GM12891 (cell line): ENCODE results near the gene C6orf136.
A peak's percentile ranks its signal among the peaks of the same experiment; 100 is the strongest.
"Not testable (repeated sequence)": the region's sequence is repeated elsewhere in the genome, so short reads cannot be mapped to it uniquely, and the experiment has no call there.

Source experiments
- DNase-seq: peaks from one replicate; pipeline ENCODE4 v3.0.0; 2011; ENCODE audit warnings: low spot score; ENCODE audit not compliant: insufficient read length
- FAIRE-seq: peaks from 2 replicates; lab custom pipeline; 2011; peaks lifted over from hg19 to GRCh38; lab: Jason Lieb, UNC
- PAX5 ChIP-seq: IDR thresholded peaks from 2 replicates; pipeline ENCODE4 v1.6.1; 2011; ENCODE audit warnings: low read length, moderate library complexity, mild to moderate bottlenecking; ENCODE audit not compliant: insufficient read depth, severe bottlenecking
- POLR2A ChIP-seq: IDR thresholded peaks from 2 replicates; pipeline ENCODE4 v1.6.1; 2011; ENCODE audit warnings: low read depth, low read length, control low read depth
- POLR2AphosphoS5 ChIP-seq: IDR thresholded peaks from 2 replicates; pipeline ENCODE4 v1.6.1; 2011; ENCODE audit warnings: low read depth, low read length, control low read depth
- POU2F2 ChIP-seq: IDR thresholded peaks from 2 replicates; pipeline ENCODE4 v1.6.1; 2011; ENCODE audit warnings: low read depth, mild to moderate bottlenecking, control low read depth, low read length, moderate library complexity
- SPI1 ChIP-seq: IDR thresholded peaks from 2 replicates; pipeline ENCODE4 v1.6.1; 2011; ENCODE audit warnings: low read depth, low read length, control low read depth
- TAF1 ChIP-seq: IDR thresholded peaks from 2 replicates; pipeline ENCODE4 v1.6.1; 2011; ENCODE audit warnings: low read depth, low read length, control low read depth

C6orf136 gene

GRCh38 chr6:30656513-30656912 is 9.6 kb downstream of the C6orf136 start:
- no peak for TF ChIP-seq SPI1
- TF ChIP-seq POLR2A = no peak
- TF ChIP-seq PAX5 = no peak
- no peak for TF ChIP-seq TAF1
- TF ChIP-seq POU2F2 = no peak
- no peak for TF ChIP-seq POLR2AphosphoS5
- no peak for FAIRE-seq

DNA sequence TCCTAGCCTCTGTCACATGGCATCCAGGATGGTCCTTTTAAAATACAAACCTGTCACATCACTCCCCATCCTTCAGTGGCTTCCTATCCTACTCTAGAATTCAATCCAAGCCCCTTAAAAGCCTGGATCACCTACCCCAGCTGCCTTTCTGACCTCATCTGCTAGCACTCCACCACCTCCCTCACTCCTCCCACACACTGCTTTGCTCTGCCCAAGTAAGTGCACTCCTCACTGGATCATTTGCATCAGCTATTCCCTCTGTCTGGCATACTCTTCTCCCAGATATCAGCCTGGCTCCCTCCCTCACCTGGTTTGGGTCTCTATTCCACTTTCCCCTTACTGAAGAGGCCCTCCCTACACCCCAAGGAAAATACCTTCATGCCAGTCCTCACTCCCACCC is 10.5 kb downstream of the C6orf136 start:
- no peak for TF ChIP-seq PAX5
- TF ChIP-seq POU2F2 = no peak
- TF ChIP-seq POLR2AphosphoS5 = no peak
- TF ChIP-seq TAF1 = no peak
- TF ChIP-seq POLR2A = no peak
- no peak for TF ChIP-seq SPI1
- FAIRE-seq (no peak), DNase-seq (no peak)

More at GRCh38 chr6:30656513-30656912, 9.6 kb downstream of the C6orf136 start:
- no peak for DNase-seq

DNA sequence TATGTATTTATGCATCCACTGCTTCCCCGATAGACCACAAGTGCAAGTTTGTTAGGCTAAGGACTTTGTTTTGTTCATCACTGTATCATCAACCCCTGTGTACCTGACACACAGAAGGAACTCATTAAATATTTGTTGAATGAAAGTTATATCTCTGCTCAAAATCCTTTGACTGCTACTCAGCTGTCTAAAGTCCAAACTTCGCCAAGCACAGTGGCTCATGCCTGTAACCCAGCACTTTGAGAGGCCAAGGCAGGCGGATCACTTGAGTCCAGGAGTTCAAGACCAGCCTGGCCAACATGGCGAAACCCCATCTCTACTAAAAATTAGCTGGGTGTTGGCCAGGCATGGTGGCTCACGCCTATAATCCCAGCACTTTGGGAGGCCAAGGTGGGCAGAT is 11.0 kb downstream of the C6orf136 start:
- FAIRE-seq, DNase-seq: not testable (repeated sequence)

GRCh38 chr6:30664994-30665767 is 18.2 kb downstream of the C6orf136 start:
- DNase-seq (no peak), FAIRE-seq (no peak)
- TF ChIP-seq PAX5 (no peak), POLR2A (no peak), POLR2AphosphoS5 (no peak), SPI1 (no peak), TAF1 (no peak), POU2F2 (no peak)

- not testable (repeated sequence) for FAIRE-seq, DNase-seq
Observed at GRCh38 chr6:30666300-30666699, 19.4 kb downstream of the C6orf136 start.

GRCh38 chr6:30670760-30671527 is 24.0 kb downstream of the C6orf136 start:
- TF ChIP-seq POLR2AphosphoS5 (no peak), POU2F2 (no peak), POLR2A (no peak), TAF1 (no peak), PAX5 (no peak), SPI1 (no peak)
- FAIRE-seq = no peak
- no peak for DNase-seq

GRCh38 chr6:30672445-30673253 is 25.7 kb downstream of the C6orf136 start, which contains the start of gene DHX16:
Gene DHX16 (minus strand): TSS chr6:30673006. CDS start chr6:30672841, 165 bp downstream.
- DNase-seq (peak; percentile 88), FAIRE-seq (peak; percentile 86)
- no peak; the same call in 1 of the 2 replicates for TF ChIP-seq TAF1
- TF ChIP-seq POU2F2 = peak; percentile 67
- no peak for TF ChIP-seq PAX5
- TF ChIP-seq POLR2A = peak; percentile 75
- TF ChIP-seq SPI1 = no peak
- peak; percentile 63; the same call in 1 of the 2 replicates for TF ChIP-seq POLR2AphosphoS5

- DNase-seq (no peak), FAIRE-seq (no peak)
- TF ChIP-seq TAF1 (no peak), POLR2AphosphoS5 (no peak), PAX5 (no peak), POU2F2 (no peak), SPI1 (no peak), POLR2A (no peak)
Observed at GRCh38 chr6:30676660-30677285, 29.8 kb downstream of the C6orf136 start.
